AG04449 (cell line): ENCODE measurements around the gene SDHB.

Experiments used
- CTCF ChIA-PET: fragments of 350-600 bp; formaldehyde crosslinking; extraction: SDS; loops from one replicate; lab custom pipeline; 2021; ENCODE audit warnings: antibody characterized with exemption; lab: Yijun Ruan, JAX
- POLR2A ChIA-PET: fragments of 400-600, 350-600 bp; formaldehyde crosslinking; extraction: SDS; loops from one replicate; lab custom pipeline; 2020; ENCODE audit warnings: antibody characterized with exemption, inconsistent platforms; lab: Yijun Ruan, JAX
- DNase-seq: peaks from one replicate; pipeline ENCODE4 v3.0.0-alpha.2; 2010; ENCODE audit warnings: low read depth, low spot score
- H3K4me3 ChIP-seq: 2 replicates; pipeline ENCODE4 v1.5.1; 2011; ENCODE audit warnings: low read depth, mild to moderate bottlenecking, control low read depth, low read length
- CTCF ChIP-seq: IDR thresholded peaks from one replicate; pipeline ENCODE4 v1.5.1; 2011; ENCODE audit warnings: mild to moderate bottlenecking, moderate library complexity, low read length, control low read depth, inconsistent platforms; ENCODE audit not compliant: insufficient read depth; ENCODE audit errors: missing control alignments

Gene SDHB

GRCh38 chr1:17070163-17070525 is 16.3 kb upstream of the SDHB start:
- H3K4me3 ChIP-seq = no peak overlapping the region
- no peak for DNase-seq
- ChIA-PET POLR2A (no interaction called here), CTCF (interaction anchor here (1.4 kb wide), 1 partner anchor 10 kb away, joined by 6 read pairs; no protein-coding TSS in a partner anchor)
- TF ChIP-seq CTCF = no peak

GRCh38 chr1:17069452-17070162 is 15.8 kb upstream of the SDHB start:
- TF ChIP-seq CTCF = no peak
- no peak for DNase-seq
- ChIA-PET CTCF (interaction anchor here (1.4 kb wide), 1 partner anchor 9 kb away, joined by 6 read pairs; no protein-coding TSS in a partner anchor), POLR2A (no interaction called here)
- no peak overlapping the region for H3K4me3 ChIP-seq

GRCh38 chr1:17068789-17069188 is 15.0 kb upstream of the SDHB start:
- H3K4me3 ChIP-seq = no peak overlapping the region
- TF ChIP-seq CTCF = no peak
- POLR2A ChIA-PET = no interaction called here
- DNase-seq = no peak
- CTCF ChIA-PET = no interaction called here

GRCh38 chr1:17067465-17068240 is 13.8 kb upstream of the SDHB start:
- DNase-seq = no peak
- H3K4me3 ChIP-seq = no peak overlapping the region
- ChIA-PET POLR2A (no interaction called here), CTCF (interaction anchor here (0.8 to 1.0 kb wide), 2 partner anchors 58 to 269 kb away, joined by 3 read pairs; no protein-coding TSS in a partner anchor)
- TF ChIP-seq CTCF = no peak

- DNase-seq = no peak
- H3K4me3 ChIP-seq = no peak overlapping the region
- TF ChIP-seq CTCF = no peak
- ChIA-PET POLR2A (no interaction called here), CTCF (interaction anchor here (0.8 kb wide), 2 partner anchors 8 to 59 kb away, joined by 3 read pairs; no protein-coding TSS in a partner anchor)
These were observed 13.2 kb upstream of the SDHB start for GRCh38 chr1:17067069-17067426.
